HL-60/S4 treated with phorbol 12-myristate 13-acetate at 8.2 ng/mL for 4 days and 3 days (cell line): ENCODE results near the gene BRD2.

Source experiments
- in situ Hi-C: fragments of 300-500 bp; cut with MboI; formaldehyde crosslinking; loops from 2 replicates; pipeline ENCODE4 v1.15.0; 2022; ENCODE audit warnings: low sequenced_read_pairs

BRD2 gene

DNA sequence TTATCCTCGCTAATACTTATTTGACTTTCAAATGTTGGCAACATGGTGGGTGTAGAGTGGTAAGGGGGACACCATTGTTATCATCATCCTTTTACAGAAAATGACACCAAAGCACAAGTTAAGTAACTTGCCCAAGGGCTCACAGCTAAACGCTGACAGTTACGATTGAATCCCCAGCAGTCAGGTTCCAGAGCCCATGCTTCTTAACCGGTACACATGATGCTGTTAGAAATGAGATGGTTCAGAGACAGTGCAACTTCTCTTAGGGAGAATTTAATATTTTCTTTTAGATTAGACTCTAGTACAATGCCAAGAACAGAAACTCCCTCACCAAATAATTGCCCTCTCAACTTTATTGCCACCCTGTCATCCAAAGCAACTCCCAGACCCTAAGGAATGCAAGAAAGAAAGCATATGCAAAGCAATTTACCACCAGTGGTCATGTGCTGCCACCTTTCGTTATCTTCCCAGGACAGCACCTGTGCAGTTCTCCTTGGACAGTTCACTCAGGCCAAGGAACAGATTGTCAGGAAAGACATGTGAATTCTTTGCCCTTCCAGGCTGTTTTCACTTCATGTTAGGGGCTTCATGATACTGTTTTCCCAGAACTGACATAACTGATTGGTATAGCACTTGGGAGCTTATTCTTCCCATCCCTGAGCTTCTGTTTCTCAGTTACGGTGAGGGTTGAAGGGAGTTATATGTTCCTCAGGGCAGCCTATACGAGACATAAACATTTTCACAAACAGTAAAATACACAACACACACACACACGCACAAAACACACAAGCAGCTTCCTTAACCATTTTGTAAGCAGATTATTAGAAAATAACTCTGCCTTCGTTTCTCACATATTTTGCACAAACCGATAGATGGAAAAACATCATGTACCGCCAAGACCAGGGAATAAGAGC is 20.6 kb upstream of the BRD2 start:
- in situ Hi-C loops: no loop called here

DNA sequence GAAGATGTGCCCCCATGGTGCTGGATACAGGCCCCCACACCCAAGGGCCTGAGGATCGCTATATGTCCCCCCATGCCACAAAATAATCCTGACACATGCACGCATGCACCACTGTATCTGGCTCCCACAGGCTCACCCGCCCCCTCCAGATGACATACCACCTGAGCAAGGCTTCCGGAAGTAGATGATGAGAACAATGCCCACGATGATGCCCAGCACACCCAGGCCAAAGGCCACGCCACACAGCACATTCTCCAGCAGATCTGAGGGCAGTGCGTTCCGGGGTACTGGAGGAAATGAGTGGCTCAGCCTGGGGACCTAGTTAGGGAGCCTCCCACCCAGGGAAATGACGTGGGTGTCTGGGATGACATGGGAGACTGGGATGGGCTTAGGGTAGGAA is 19.3 kb upstream of the BRD2 start:
- in situ Hi-C loops: no loop called here

- in situ Hi-C loops: no loop called here
Observed at GRCh38 chr6:32950010-32950409, 18.4 kb upstream of the BRD2 start.

DNA sequence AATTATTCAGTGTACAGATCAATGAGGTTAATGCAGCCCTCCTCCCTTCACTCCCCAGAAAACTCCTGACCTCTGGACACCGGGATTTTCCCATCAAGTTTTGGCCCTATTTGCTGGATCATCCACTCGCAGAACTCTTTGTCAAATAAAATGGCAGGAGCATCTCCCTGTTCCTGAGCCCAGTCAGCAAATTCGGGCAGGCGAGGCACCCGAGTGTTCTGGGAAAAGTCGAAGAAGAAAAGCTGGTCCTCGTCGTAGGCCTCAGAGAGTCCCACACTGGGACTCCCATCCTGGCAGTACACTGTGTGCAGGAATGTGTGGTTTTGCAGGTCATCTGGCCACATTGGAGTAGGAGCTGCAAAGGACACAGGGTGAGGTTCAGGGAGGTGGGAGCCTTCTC is 17.9 kb upstream of the BRD2 start:
- in situ Hi-C loops: no loop called here

DNA sequence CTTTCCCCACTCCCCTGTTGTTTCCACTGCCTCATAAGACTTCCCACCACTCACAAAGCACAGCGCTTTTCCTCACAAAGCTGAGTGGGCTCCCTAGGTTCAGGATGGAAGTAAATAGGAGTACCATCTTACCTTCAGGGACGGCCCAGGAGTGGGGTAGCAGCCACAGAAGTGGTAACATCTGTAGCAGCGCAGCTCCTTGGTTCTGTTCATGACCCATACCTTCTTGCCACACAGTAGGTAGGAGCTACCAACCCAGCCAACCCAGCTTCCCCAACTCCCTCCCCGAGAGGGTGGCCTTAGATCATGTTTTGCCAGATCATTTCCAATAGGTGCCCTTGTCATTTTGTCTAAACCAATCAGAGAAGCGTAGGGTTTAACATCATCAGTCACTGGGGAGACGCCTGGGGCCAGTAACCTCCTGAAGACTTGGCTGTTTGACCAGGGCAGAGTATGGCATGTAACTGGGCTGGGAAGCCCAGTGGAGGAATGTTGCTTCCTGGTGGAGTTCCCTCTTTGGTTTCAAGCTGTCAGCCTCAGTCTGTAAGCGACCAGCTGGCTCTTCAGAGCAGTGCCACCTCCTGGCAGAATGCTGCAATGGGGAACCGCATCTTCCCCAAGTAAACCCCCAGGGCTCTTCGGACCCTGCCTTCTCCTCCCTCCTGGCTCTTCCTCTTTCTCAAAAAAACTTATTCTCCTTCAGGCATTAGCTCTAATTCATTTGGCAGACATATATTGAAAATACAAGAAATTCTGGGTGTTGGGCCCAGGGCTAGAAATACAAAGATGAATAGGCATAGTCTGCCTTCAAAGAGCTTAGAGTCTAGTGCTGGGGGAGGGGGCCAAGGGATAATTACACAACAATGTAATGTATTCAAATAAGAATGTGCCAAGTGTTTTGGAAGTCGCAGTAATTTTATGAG is 15.3 kb upstream of the BRD2 start, which contains the start of gene HLA-DMA:
Gene HLA-DMA, minus strand, starts transcription at position 281 of the 923 bp plus-strand sequence. Its CDS starts 61 bp downstream, at position 220.
- in situ Hi-C loops: no loop called here

- in situ Hi-C loops: no loop called here
Observed at GRCh38 chr6:32953775-32954174, 14.6 kb upstream of the BRD2 start.

GRCh38 chr6:32954267-32954666 is 14.1 kb upstream of the BRD2 start:
- in situ Hi-C loops: no loop called here

- in situ Hi-C loops: no loop called here
Observed at GRCh38 chr6:32954986-32955802, 13.2 kb upstream of the BRD2 start.

DNA sequence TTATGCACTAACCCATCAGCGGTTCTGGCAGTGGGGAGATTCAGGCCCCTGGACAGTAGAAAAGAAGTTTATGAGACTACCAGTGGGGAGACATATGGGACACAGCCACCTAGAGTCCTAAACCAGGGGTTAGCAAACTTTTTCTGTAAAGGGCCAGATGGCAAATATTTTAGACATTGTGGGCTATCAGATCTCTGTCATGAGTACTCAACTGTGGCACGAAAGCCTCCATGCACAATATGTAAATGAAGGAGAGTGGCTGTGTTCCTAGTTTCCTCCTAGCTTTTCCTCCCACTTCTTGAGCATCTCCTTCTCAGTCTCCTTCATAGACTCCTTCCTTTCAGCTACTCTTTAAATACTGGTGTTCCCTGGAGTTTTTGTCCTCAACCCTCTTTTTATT is 12.2 kb upstream of the BRD2 start:
- in situ Hi-C loops: no loop called here

DNA sequence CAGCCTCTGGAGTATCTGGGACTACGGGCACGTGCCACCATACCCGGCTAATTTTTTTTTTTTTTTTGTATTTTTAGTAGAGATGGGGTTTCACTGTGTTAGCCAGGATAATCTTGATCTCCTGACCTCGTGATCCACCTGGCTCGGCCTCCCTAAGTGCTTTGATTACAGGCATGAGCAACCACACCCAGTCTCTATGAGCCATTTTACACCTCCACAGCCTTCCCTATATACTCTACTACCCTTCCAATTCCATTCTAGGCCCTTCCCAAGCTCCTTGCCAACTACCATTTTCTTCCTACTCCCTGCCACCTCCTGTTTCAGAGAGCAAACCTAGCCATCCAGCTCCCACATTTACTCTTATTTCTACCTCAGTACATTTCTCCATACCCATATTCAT is 7.8 kb upstream of the BRD2 start:
- in situ Hi-C loops: no loop called here

DNA sequence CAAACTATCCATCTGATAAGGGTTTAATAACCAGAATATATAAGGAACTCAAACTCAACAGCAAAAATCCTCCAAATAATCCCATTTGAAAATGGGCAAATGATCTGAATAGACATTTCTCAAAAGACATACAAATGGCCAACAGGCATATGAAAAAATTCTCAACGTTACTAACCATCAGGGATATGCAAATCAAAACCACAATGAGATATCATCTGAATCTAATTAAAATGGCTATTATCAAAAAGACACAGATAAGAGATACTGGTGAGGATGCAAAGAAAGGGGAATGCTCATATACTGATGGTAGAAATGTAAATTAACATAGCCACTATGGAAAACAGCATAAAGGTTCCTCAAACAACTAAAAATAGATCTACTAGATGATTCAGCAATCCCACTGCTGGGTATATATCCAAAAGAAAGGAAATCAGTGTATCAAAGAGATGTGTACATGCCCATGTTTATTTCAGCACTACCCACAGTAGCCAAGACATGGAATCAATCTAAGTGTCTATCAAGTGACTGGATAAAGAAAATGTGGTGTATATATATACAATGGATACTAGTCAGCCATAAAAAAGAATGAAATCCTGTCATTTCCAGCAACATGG is 6.1 kb upstream of the BRD2 start:
- in situ Hi-C loops: no loop called here

DNA sequence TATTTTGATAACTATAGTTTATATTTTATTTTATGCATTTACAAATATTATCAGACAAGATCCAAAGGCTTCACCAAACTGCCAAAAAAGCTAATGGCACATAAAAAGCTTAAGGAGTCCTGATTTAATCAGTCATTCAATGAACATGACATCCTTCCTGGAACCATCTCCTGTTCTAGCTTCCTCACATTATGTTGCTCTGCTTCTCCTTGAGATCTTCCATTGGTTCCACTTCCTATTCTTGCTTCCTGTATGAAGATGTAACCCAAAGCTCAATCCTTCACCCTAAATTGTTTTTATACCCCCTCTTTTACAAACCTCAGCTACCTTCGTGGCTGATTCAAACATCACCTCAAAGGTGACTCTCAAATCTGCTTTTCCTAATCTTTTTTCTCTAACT is 4.5 kb upstream of the BRD2 start:
- in situ Hi-C loops: no loop called here

DNA sequence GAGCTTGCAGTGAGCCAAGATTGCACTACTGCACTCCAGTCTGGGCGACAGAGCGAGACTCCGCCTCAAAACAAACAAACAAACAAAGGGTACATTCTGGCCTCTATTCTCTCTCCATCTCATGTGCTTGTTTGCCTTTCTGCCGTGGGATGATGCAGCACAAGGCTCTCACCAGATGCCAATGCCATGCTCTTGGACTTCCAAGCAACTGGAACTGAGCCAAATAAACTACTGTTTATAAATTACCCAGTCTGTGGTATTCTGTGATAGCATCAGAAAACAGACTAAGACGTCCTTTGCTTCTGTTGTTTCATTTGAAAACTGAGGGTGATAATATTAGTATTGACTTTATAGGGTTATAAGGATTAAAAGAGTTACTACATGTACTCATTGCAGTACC is 3.6 kb upstream of the BRD2 start:
- in situ Hi-C loops: no loop called here

- in situ Hi-C loops: no loop called here
Observed at GRCh38 chr6:32967151-32968091, 973 bp upstream of the BRD2 start.

DNA sequence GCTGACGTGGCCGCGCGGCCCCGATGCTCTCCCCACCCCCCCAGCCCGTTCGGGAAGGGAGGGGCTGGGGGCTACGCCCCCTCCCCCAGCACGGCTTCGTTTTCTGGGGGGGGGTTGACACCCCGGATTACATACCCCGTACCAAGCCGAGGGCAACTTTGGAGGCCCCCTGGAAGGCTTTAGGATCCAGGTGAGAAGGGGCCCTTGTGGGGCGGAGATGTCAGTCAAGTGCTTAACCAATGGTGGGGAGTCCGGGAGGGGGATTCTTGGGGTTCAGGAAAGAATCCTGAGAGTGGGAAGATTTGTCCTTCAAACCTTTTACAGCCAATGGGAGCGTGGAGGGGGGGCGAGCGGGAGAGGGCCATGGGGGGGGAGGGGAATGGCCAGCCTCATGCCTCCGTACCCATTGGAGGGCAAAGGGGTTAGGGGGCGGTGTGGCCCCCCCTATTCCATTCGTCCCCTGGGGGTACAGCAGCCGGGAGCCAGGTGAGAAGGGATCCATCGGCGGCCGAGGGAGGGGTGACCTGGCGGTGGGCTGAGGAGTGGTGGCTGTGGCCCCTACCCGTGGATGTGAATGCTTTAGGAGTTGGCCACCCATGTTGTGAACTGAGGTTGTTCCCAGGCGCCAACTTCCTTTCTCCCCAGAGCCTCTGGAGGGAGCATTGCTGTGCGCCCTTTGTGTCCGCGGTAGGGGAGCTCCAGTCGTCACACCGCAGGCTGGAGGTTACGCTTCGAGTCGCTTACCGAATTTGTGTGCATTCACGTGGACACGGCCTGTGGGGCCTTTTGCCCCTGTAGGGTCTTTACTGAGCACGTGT is 682 bp downstream of the BRD2 start:
- in situ Hi-C loops: no loop called here

DNA sequence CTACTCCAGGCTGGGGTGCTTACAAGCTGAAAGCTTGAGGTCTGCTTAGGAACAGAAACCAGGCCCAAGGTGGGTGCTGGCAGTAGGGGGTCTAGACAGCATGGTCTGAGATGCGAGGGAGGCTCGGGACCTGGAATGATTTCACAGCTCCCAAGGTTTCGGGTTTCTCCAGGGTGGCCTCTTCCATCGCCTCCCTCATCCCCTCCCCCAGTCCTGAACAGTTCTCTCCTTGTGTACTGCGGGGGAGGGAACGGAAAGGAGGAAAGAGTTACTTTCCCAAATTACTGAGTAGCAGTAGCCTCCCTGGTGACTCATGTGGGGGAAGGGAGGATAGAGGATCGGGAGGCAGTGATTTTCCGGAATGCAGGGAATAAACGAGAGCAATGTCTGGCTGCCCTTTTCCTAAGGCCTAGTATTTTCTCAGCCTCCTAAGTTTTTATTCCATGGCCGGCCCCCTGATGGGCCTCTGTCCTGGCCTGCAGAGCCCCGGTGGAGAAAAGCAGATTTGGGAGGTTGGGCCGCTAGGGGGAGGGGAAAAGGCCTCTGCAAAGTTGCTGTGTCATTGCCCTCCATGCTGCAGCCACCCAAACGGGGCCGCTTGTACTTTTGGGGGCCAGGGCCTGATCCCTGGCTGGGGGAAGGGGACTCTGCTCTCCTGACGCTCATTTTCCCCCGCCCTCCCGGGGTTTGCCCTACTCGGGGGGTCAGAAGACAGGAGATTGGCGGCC is 1.5 kb downstream of the BRD2 start:
- in situ Hi-C loops: no loop called here

GRCh38 chr6:32970413-32971241 is 2.2 kb downstream of the BRD2 start:
- in situ Hi-C loops: no loop called here
